Left lobe of liver (tissue), 2 donors: ENCODE results near the gene AK5. TPM values are rescaled to one million over a fixed set of nuclear protein-coding genes. Genes with fewer than 3 reads are reported as not detected.

Experiments used
- ATAC-seq: fragments of 200-7000 bp; cut with Tn5 transposase; one replicate; pipeline ENCODE4 v1.9.1; 2020; ENCODE audit warnings: mild to moderate bottlenecking, moderate library complexity
- DNase-seq: peaks from one replicate; pipeline ENCODE4 v3.0.0-alpha.2; 2020; ENCODE audit warnings: low spot score
- total RNA-seq: library from RNA; stranded (reverse); gene quantifications from one replicate; pipeline ENCODE4 v1.2.1, GENCODE V29; 2021
- donor health status: DM: no; HTN: no; CAD: no; lungs with moderate emphysema.
- donor health status: DM: no; HTN: yes; CAD: no.

Gene AK5
- total RNA-seq, 1 donor from 2014 or later, result 0.15 TPM

- ATAC-seq, result no peak
Measured at GRCh38 chr1:77430966-77431690, 149.3 kb downstream of the AK5 start.

GRCh38 chr1:77433934-77434333 lies 152.1 kb downstream of the AK5 start:
- DNase-seq (no peak), ATAC-seq (no peak)

More at GRCh38 chr1:77430966-77431690, 149.3 kb downstream of the AK5 start:
- no peak for DNase-seq

- ATAC-seq (no peak), DNase-seq (no peak)
Measured at GRCh38 chr1:77434967-77435366, 153.1 kb downstream of the AK5 start.

- ATAC-seq, result no peak
Measured at GRCh38 chr1:77438236-77438913, 156.6 kb downstream of the AK5 start.

GRCh38 chr1:77446841-77447555 lies 165.2 kb downstream of the AK5 start:
- DNase-seq, result no peak
- no peak for ATAC-seq

More at GRCh38 chr1:77438236-77438913, 156.6 kb downstream of the AK5 start:
- no peak for DNase-seq

- ATAC-seq, result no peak
Measured at GRCh38 chr1:77447669-77448068, 165.8 kb downstream of the AK5 start.

GRCh38 chr1:77459881-77460280 lies 178.1 kb downstream of the AK5 start:
- ATAC-seq (no peak), DNase-seq (no peak)

More at GRCh38 chr1:77447669-77448068, 165.8 kb downstream of the AK5 start:
- no peak for DNase-seq

- DNase-seq, result no peak
- no peak for ATAC-seq
Measured at GRCh38 chr1:77461691-77462090, 179.9 kb downstream of the AK5 start.

- DNase-seq, result no peak
- ATAC-seq, result no peak
Measured at GRCh38 chr1:77463216-77463615, 181.4 kb downstream of the AK5 start.

GRCh38 chr1:77465139-77465538 lies 183.3 kb downstream of the AK5 start:
- no peak for DNase-seq
- no peak for ATAC-seq

- ATAC-seq, result no peak
- DNase-seq, result no peak
Measured at GRCh38 chr1:77465922-77466321, 184.1 kb downstream of the AK5 start.

- no peak for DNase-seq
Measured at GRCh38 chr1:77467021-77467595, 185.3 kb downstream of the AK5 start.

GRCh38 chr1:77467741-77468140 lies 185.9 kb downstream of the AK5 start:
- DNase-seq (no peak), ATAC-seq (no peak)

More at GRCh38 chr1:77467021-77467595, 185.3 kb downstream of the AK5 start:
- no peak for ATAC-seq

- ATAC-seq (no peak), DNase-seq (no peak)
Measured at GRCh38 chr1:77468257-77468948, 186.6 kb downstream of the AK5 start.

GRCh38 chr1:77468949-77469710 lies 187.3 kb downstream of the AK5 start:
- ATAC-seq, result no peak
- DNase-seq, result no peak

GRCh38 chr1:77471691-77472090 lies 189.9 kb downstream of the AK5 start:
- no peak for ATAC-seq
- DNase-seq, result no peak

GRCh38 chr1:77473690-77474089 lies 191.9 kb downstream of the AK5 start:
- ATAC-seq (no peak), DNase-seq (no peak)

- DNase-seq, result no peak
- ATAC-seq, result no peak
Measured at GRCh38 chr1:77475641-77476040, 193.8 kb downstream of the AK5 start.

- no peak for ATAC-seq
- DNase-seq, result no peak
Measured at GRCh38 chr1:77476475-77476874, 194.7 kb downstream of the AK5 start.

- ATAC-seq, result no peak
Measured at GRCh38 chr1:77484334-77484733, 202.5 kb downstream of the AK5 start.

More at GRCh38 chr1:77484334-77484733, 202.5 kb downstream of the AK5 start:
- DNase-seq, result no peak
